Neural cell (in vitro differentiated cells): ENCODE measurements around the gene CATSPERE.

Source experiments
- EP300 ChIP-seq: fragments of 450-650 bp; conservative IDR thresholded peaks from 2 replicates; pipeline ENCODE4 v1.6.1; 2014; ENCODE audit warnings: antibody characterized with exemption, mild to moderate bottlenecking, moderate library complexity; ENCODE audit not compliant: poor library complexity, severe bottlenecking
- EZH2 ChIP-seq: fragments of 200-600, 300-800 bp; shearing (Covaris generic), sonication (generic); IDR thresholded peaks from 2 replicates; pipeline ENCODE4 v1.6.1; 2014; ENCODE audit warnings: antibody characterized with exemption, low read length, borderline replicate concordance, mild to moderate bottlenecking; ENCODE audit not compliant: insufficient read depth, poor library complexity, severe bottlenecking
- MXI1 ChIP-seq: fragments of 450-650 bp; conservative IDR thresholded peaks from 2 replicates; pipeline ENCODE4 v1.6.1; 2014; ENCODE audit warnings: antibody characterized with exemption, mild to moderate bottlenecking; ENCODE audit not compliant: poor library complexity, severe bottlenecking
- POLR2AphosphoS5 ChIP-seq: IDR thresholded peaks from 2 replicates; pipeline ENCODE4 v1.6.1; 2012
- TAF1 ChIP-seq: IDR thresholded peaks from 2 replicates; pipeline ENCODE4 v1.6.1; 2012; ENCODE audit warnings: low read depth
- TF ChIP-seq, protein P1 (sequence below): fragments of 450-650 bp; IDR thresholded peaks from 2 replicates; pipeline ENCODE4 v1.5.1; 2014; ENCODE audit warnings: antibody characterized with exemption, mild to moderate bottlenecking, moderate library complexity; ENCODE audit not compliant: poor library complexity, severe bottlenecking

DNA sequence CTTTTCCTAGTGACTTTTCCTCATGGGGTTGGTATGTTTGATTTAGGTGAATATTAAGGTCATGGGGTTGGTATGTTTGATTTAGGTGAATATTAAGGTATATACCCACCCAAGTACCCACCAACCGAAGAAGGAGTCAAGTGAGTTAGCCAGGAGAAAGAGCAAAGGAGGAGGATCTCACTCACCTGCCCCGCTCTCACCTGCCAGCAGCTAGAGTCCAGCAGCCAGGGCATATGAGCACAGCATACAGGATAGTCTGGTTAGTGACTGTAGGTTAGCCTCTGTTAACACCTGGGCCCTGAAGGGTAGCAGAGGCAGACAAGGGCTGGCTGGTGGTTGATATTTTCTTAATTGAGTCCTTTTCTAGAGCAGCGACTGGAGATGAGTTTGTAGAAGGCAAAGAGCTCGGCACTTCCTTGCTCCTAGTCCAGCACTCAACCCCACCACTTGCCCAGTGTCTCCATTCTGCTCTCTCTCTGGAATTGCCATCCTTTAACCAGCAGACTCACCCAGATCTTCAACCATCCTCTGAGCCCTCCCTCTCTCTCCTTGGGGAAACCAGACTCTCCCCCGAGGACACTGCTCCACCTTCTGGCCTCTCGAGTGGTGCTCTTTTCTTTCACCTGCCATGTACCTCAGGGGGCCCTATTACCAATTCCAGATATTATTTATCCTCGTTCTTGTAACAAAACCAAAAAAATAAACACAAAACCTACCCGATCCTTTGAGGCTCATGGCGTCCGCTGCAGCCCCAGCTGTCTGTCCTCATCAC, 175.6 kb downstream of the CATSPERE start:
- no peak for TF ChIP-seq POLR2AphosphoS5
- TF ChIP-seq MXI1, result no peak
- TF ChIP-seq EZH2, result no peak
- TF ChIP-seq, protein P1, sequence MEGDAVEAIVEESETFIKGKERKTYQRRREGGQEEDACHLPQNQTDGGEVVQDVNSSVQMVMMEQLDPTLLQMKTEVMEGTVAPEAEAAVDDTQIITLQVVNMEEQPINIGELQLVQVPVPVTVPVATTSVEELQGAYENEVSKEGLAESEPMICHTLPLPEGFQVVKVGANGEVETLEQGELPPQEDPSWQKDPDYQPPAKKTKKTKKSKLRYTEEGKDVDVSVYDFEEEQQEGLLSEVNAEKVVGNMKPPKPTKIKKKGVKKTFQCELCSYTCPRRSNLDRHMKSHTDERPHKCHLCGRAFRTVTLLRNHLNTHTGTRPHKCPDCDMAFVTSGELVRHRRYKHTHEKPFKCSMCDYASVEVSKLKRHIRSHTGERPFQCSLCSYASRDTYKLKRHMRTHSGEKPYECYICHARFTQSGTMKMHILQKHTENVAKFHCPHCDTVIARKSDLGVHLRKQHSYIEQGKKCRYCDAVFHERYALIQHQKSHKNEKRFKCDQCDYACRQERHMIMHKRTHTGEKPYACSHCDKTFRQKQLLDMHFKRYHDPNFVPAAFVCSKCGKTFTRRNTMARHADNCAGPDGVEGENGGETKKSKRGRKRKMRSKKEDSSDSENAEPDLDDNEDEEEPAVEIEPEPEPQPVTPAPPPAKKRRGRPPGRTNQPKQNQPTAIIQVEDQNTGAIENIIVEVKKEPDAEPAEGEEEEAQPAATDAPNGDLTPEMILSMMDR, result no peak
- TF ChIP-seq TAF1, result no peak
- TF ChIP-seq EP300, result no peak
